Erythroblast (primary cell): Measurements from ENCODE around the gene SNAP29.

Source experiments
- GATA1 ChIP-seq: IDR thresholded peaks from 2 replicates; pipeline ENCODE4 v1.6.1; 2011; ENCODE audit warnings: low read depth, mild to moderate bottlenecking, control low read depth, low read length, moderate library complexity
- POLR2A ChIP-seq: IDR thresholded peaks from 2 replicates; pipeline ENCODE4 v1.6.1; 2011; ENCODE audit warnings: mild to moderate bottlenecking, low read length

- TF ChIP-seq POLR2A: no peak
- TF ChIP-seq GATA1: no peak
Measured at GRCh38 chr22:20927940-20928572, 69.2 kb downstream of the SNAP29 start.
